HepG2 (cell line): ENCODE measurements around the gene PRDM11. TPM values are rescaled to one million over a fixed set of nuclear protein-coding genes. Genes with fewer than 3 reads are reported as not detected.

ENCODE experiments used
- ATAC-seq: fragments of 200-7000 bp; cut with Tn5 transposase; 3 replicates; pipeline ENCODE4 v1.9.1; 2020; ENCODE audit warnings: mild to moderate bottlenecking, moderate library complexity
- BruUV-seq: library from RNA; stranded (reverse); fragments of 400-500 nt; replicated peaks from 2 replicates; lab custom pipeline; 2021; lab: Mats Ljungman, UMichigan
- CTCF ChIA-PET: fragments of 300-600 bp; formaldehyde crosslinking; extraction: SDS; loops from one replicate; lab custom pipeline; 2021; ENCODE audit warnings: low total read pairs, inconsistent platforms, low intra/inter-chr PET ratio; lab: Yijun Ruan, JAX
- POLR2A ChIA-PET: fragments of 350-600 bp; sonication (Branson Sonifier 250); formaldehyde crosslinking; loops from one replicate; lab custom pipeline; 2020; ENCODE audit warnings: antibody characterized with exemption, inconsistent platforms; lab: Yijun Ruan, JAX
- DNase-seq: peaks from one replicate; pipeline ENCODE4 v3.0.0-alpha.2; 2015; ENCODE audit warnings: low spot score
- FAIRE-seq: peaks from 3 replicates; lab custom pipeline; 2011; peaks lifted over from hg19 to GRCh38; lab: Jason Lieb, UNC
- H2AFZ ChIP-seq: one replicate; pipeline ENCODE4 v1.6.1; 2011; ENCODE audit warnings: low read length, inconsistent platforms
- H3K27ac ChIP-seq: fragments of 300-600 bp; 3 replicates; pipeline ENCODE4 v1.8.0; 2011; ENCODE audit warnings: mixed run types, mild to moderate bottlenecking, mixed read lengths, low read length, inconsistent platforms; ENCODE audit not compliant: insufficient read depth; ENCODE audit errors: extremely low read length
- H3K27me3 ChIP-seq, 2 experiments: fragments of 200-600 bp in 1 of 2; 2 replicates in 1 of 2; 3 replicates in 1 of 2; pipeline versions ENCODE4 v1.6.0 to v1.8.0; 2011; ENCODE audit warnings: low read length in 2 of 2, mild to moderate bottlenecking in 2 of 2, moderate library complexity in 2 of 2, inconsistent platforms in 1 of 2; ENCODE audit not compliant: insufficient read depth in 2 of 2, control insufficient read depth in 1 of 2
- H3K36me3 ChIP-seq, 2 experiments: fragments of 200-600 bp in 1 of 2; replicated peaks in 1 of 2; 2 replicates in 1 of 2; 3 replicates in 1 of 2; pipeline versions ENCODE4 v1.5.1 to v1.8.0; 2011; ENCODE audit warnings: low read length in 2 of 2, inconsistent platforms in 1 of 2; ENCODE audit not compliant: insufficient read depth in 2 of 2, control insufficient read depth in 1 of 2
- H3K4me1 ChIP-seq: 2 replicates; pipeline ENCODE4 v1.5.1; 2012; ENCODE audit warnings: low read length, inconsistent platforms; ENCODE audit not compliant: insufficient read depth
- H3K4me2 ChIP-seq: 2 replicates; pipeline ENCODE4 v1.6.0; 2011; ENCODE audit warnings: low read depth, low read length, inconsistent platforms
- H3K4me3 ChIP-seq, 3 experiments: fragments of 200-600 bp in 1 of 3; sonication (generic), shearing (Covaris generic) in 1 of 3; replicated peaks in 1 of 3; 2 replicates each; pipeline ENCODE4 v1.5.1; 2011 to 2016; ENCODE audit warnings: low read length in 3 of 3, inconsistent platforms in 2 of 3, low read depth in 2 of 3, mild to moderate bottlenecking in 2 of 3, control low read depth in 1 of 3, mixed read lengths in 1 of 3; ENCODE audit not compliant: insufficient read depth in 1 of 3
- H3K79me2 ChIP-seq: one replicate; pipeline ENCODE4 v1.6.1; 2011; ENCODE audit warnings: low read length, inconsistent platforms; ENCODE audit not compliant: insufficient read depth
- H3K9ac ChIP-seq: 2 replicates; pipeline ENCODE4 v1.6.0; 2011; ENCODE audit warnings: mild to moderate bottlenecking, low read depth, low read length, inconsistent platforms; ENCODE audit not compliant: insufficient read depth
- H3K9me3 ChIP-seq: 2 replicates; pipeline ENCODE4 v1.5.1; 2012; ENCODE audit warnings: mild to moderate bottlenecking, low read length
- H4K20me1 ChIP-seq: 2 replicates; pipeline ENCODE4 v1.6.0; 2011; ENCODE audit warnings: inconsistent platforms, mild to moderate bottlenecking, low read length, moderate library complexity; ENCODE audit not compliant: insufficient read depth
- GLI4 ChIP-seq: sonication (generic); formaldehyde crosslinking; IDR thresholded peaks from 2 replicates; pipeline ENCODE4 v1.5.1; 2020; ENCODE audit warnings: missing genetic modification reagents, mild to moderate bottlenecking, moderate library complexity, borderline replicate concordance
- PHF21A ChIP-seq: sonication (generic); formaldehyde crosslinking; IDR thresholded peaks from 2 replicates; pipeline ENCODE4 v1.5.0; 2020; ENCODE audit warnings: mild to moderate bottlenecking, missing genetic modification reagents
- RBAK ChIP-seq: sonication (generic); formaldehyde crosslinking; IDR thresholded peaks from 2 replicates; pipeline ENCODE4 v1.5.1; 2020; ENCODE audit warnings: mild to moderate bottlenecking, missing genetic modification reagents
- RBM22 ChIP-seq: fragments of 200-400 bp; formaldehyde crosslinking; optimal IDR thresholded peaks from 2 replicates; pipeline ENCODE3; 2017; ENCODE audit warnings: mild to moderate bottlenecking, low read length, moderate library complexity
- TAF15 ChIP-seq: fragments of 200-400 bp; formaldehyde crosslinking; IDR thresholded peaks from one replicate; pipeline ENCODE4 v1.6.1; 2018; ENCODE audit warnings: mild to moderate bottlenecking, low read depth, low read length; ENCODE audit not compliant: poor library complexity, severe bottlenecking
- USF2 ChIP-seq, 2 experiments: sonication (generic) in 1 of 2; formaldehyde crosslinking in 1 of 2; IDR thresholded peaks; 2 replicates each; pipeline versions ENCODE4 v1.5.1 to v1.6.1; 2011 to 2020; ENCODE audit warnings: borderline replicate concordance in 1 of 2, low read depth in 1 of 2, low read length in 1 of 2, mild to moderate bottlenecking in 1 of 2, missing genetic modification reagents in 1 of 2, moderate library complexity in 1 of 2
- ZNF205 ChIP-seq: IDR thresholded peaks from 2 replicates; pipeline ENCODE4 v1.6.1; 2018; ENCODE audit warnings: missing biosample characterization, missing genetic modification reagents
- ZNF292 ChIP-seq: sonication (generic); formaldehyde crosslinking; IDR thresholded peaks from 2 replicates; pipeline ENCODE4 v1.8.1; 2022; ENCODE audit warnings: mild to moderate bottlenecking, low read depth, missing genetic modification reagents, borderline replicate concordance
- ZNF879 ChIP-seq: sonication (generic); formaldehyde crosslinking; IDR thresholded peaks from 2 replicates; pipeline ENCODE4 v1.8.1; 2023; ENCODE audit warnings: missing genetic modification reagents
- ZSCAN30 ChIP-seq: sonication (generic); formaldehyde crosslinking; IDR thresholded peaks from 2 replicates; pipeline ENCODE4 v1.5.0; 2020; ENCODE audit warnings: mild to moderate bottlenecking, missing genetic modification reagents
- WGBS: methylation state at CpG from one replicate; pipeline ENCODE4 v1.1.6; 2017; ENCODE audit warnings: low lambda C conversion rate; 5-methylcytosine and 5-hydroxymethylcytosine counted together
- in situ Hi-C: cut with HindIII; loops from 2 replicates; pipeline ENCODE4 v1.10.0; 2017; ENCODE audit warnings: low pct_unique_long_range_greater_than_20kb; ENCODE audit not compliant: extremely low pct_ligation_motif_present
- intact Hi-C: fragments of 100-400 bp; cut with micrococcal nuclease; formaldehyde crosslinking; loops from one replicate; pipeline ENCODE4 v1.10.0; 2022; ENCODE audit not compliant: unreplicated experiment
- polyA plus RNA-seq, 8 experiments: library from polyadenylated mRNA; depleted of rRNA in 3 of 8; stranded (reverse) in 7 of 8; unstranded in 1 of 8; fragments of >200 nt; fragmentation: Illumina TruSeq in 4 of 8; extraction: Trizol in 4 of 8; gene quantifications; 2 replicates each; pipeline versions ENCODE4 v1.2.1 to v1.2.3, GENCODE V29; 2011 to 2016; ENCODE audit warnings: low read depth in 4 of 8, missing spikeins in 1 of 8, mixed read lengths in 1 of 8; ENCODE audit not compliant: insufficient read depth in 1 of 8
- total RNA-seq, 5 experiments: library from RNA; depleted of rRNA; stranded (reverse); fragments of >200 nt; fragmentation: Illumina TruSeq; extraction: Trizol; gene quantifications; 2 replicates each; pipeline ENCODE4 v1.2.3, GENCODE V29; 2016; ENCODE audit warnings: low read depth in 1 of 5
- TF ChIP-seq, protein P1 (sequence below): sonication (generic); formaldehyde crosslinking; IDR thresholded peaks from 2 replicates; pipeline ENCODE4 v1.5.1; 2020; ENCODE audit warnings: missing genetic modification reagents, mild to moderate bottlenecking, borderline replicate concordance
- TF ChIP-seq, protein P2 (sequence below): sonication (generic); formaldehyde crosslinking; IDR thresholded peaks from 2 replicates; pipeline ENCODE4 v1.8.0; 2022; ENCODE audit warnings: mild to moderate bottlenecking, missing genetic modification reagents; ENCODE audit not compliant: insufficient replicate concordance

The PRDM11 gene
- total and polyA plus RNA-seq, 2 of the 13 experiments (the other 11 are each of a cell fraction or from before 2014, with no cell fraction given) = 3.4 to 4.7 TPM

- no peaks in the 10 kb centered on the region for H3K79me2 ChIP-seq
- no peak for FAIRE-seq
- H3K9me3 ChIP-seq = no peaks in the 10 kb centered on the region
- no peaks in the 10 kb centered on the region; the same call in 1 of the 2 replicates for H4K20me1 ChIP-seq
- peaks cover 7% of the 10 kb centered on the region; the same call in 1 of the 2 replicates for H3K4me1 ChIP-seq
- H3K27ac ChIP-seq = no peak overlapping the region
- TF ChIP-seq TAF15 = no peak
- no peak for TF ChIP-seq ZSCAN30 (CRISPR knock-in tag)
- no peak for TF ChIP-seq GLI4 (CRISPR knock-in tag)
- no peak for TF ChIP-seq RBAK
- TF ChIP-seq, protein P1, sequence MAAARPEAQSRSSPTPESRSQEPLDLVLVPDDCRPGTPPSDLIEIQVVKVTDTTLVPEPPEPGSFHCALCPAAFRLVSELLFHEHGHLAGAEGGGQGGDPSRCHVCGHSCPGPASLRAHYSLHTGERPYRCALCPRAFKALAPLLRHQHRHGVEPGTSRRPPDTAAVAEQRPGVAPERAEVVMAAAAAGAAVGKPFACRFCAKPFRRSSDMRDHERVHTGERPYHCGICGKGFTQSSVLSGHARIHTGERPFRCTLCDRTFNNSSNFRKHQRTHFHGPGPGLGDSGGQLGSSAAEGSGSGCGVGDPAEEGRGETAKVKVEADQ (CRISPR knock-in tag) = no peak
- TF ChIP-seq USF2 (IDR thresholded peaks at IDR 0.05; ENCODE audit: low read depth, low read length) = no peak
- TF ChIP-seq USF2 (CRISPR knock-in tag; IDR thresholded peaks at IDR 0.05; ENCODE audit: borderline replicate concordance) = no peak
- TF ChIP-seq ZNF292 = no peak
- no peak for TF ChIP-seq RBM22
- no peak for TF ChIP-seq ZNF205 (CRISPR knock-in tag)
- TF ChIP-seq PHF21A = no peak
- TF ChIP-seq, protein P2, sequence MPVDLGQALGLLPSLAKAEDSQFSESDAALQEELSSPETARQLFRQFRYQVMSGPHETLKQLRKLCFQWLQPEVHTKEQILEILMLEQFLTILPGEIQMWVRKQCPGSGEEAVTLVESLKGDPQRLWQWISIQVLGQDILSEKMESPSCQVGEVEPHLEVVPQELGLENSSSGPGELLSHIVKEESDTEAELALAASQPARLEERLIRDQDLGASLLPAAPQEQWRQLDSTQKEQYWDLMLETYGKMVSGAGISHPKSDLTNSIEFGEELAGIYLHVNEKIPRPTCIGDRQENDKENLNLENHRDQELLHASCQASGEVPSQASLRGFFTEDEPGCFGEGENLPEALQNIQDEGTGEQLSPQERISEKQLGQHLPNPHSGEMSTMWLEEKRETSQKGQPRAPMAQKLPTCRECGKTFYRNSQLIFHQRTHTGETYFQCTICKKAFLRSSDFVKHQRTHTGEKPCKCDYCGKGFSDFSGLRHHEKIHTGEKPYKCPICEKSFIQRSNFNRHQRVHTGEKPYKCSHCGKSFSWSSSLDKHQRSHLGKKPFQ (CRISPR knock-in tag) = no peak
- TF ChIP-seq ZNF879 (CRISPR knock-in tag) = no peak
- TF ChIP-seq, all 625 proteins: peak for 0
- intact Hi-C loops (no loop called here), in situ Hi-C loops (loop anchor here (10.0 kb wide), 1 partner anchor 224 kb away; no protein-coding TSS in a partner anchor)
- ChIA-PET POLR2A (no interaction called here), CTCF (no interaction called here)
- WGBS = 0% methylated on average over 2 of the region's 2 CpGs
- no peak overlapping the region for H2AFZ ChIP-seq
- no peak overlapping the region for H3K4me3 ChIP-seq
- no peaks in the 10 kb centered on the region for H3K36me3 ChIP-seq
- ATAC-seq (no peak), DNase-seq (no peak)
- BruUV-seq = no TSS peak
- peaks cover 2 to 7% of the 10 kb centered on the region in 2 experiments; a peak in 3 of 5 replicates for H3K27me3 ChIP-seq
- no peak overlapping the region for H3K4me2 ChIP-seq
- no peak overlapping the region for H3K9ac ChIP-seq
Observed at GRCh38 chr11:45100339-45100738, 46.1 kb upstream of the PRDM11 start.
